Activated CD4-positive, alpha-beta T cell treated with anti-CD3 and anti-CD28 coated beads for 4 hours (primary cell): Measurements from ENCODE around the gene LRRC28.

ENCODE experiments used
- DNase-seq, 2 donors: peaks; one replicate each; pipeline ENCODE4 v3.0.0-alpha.2; 2020

Gene LRRC28

GRCh38 chr15:99424131-99424571 lies 172.9 kb downstream of the LRRC28 start:
- DNase-seq: no peak

DNA sequence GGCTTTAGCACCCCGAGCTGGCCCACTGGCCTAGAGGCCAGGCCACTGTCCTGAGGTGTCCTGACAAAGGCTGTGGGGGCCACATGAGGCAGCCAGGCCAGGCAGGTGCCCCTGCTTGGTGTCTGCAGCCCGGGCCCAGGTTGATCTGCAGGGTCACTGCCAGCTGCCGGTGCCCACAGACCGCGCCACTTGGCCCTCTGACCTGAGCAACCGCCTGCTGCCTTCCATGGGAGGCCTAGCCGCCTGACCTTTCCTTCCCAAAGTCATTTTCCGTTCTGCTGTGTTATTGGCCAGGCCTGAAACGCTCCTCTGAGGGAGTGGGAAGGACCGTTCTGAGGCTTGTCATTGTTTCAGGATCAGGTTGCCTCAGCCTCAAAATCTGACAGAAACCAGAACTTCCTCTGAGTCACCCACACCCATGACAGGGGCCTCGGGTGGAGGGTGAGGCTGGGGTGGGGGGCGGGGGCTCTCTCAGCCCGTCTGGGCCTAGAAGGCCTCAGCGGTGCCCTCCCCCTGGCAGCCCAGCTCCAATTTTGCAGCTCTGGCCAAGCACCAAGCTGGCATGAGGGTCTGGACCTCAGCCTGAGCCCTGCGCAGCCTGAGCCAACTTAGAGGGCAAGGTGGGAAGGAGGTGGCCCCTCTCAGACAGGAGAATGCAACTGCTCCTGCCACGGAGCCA lies 173.8 kb downstream of the LRRC28 start:
- peak; percentile 53 to 55 for DNase-seq

DNA sequence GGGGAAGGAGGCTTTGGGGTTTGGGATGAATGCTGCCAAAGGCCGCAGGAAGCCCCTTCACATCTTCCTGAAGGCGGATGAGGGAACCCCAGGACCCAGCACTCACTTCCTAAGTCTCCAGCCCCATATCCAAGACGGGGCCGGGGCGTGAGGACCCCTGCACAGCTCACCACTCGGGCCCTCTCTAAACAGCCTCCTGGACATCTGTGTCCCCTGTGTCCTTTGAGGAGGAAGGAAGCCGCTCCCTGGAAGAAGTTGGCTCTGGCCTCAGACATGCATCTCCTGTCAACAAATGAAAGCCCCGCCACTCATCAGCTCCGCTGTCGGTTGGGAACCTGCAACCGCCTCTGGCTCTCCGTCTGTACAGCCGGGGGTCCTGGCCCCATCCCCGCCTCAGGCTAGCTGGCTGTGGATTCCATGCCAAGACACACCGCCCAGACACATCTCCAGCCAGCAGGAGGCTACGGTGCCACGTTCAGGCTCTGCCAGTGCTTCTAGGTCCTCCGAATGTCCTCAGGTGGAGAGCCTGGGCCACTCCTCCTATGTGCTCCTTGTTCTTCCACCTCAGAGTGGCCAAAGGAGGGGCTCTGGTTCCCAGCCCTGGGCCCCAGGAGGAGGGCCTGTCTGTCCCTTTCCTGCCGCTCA lies 174.5 kb downstream of the LRRC28 start:
- no peak for DNase-seq

DNA sequence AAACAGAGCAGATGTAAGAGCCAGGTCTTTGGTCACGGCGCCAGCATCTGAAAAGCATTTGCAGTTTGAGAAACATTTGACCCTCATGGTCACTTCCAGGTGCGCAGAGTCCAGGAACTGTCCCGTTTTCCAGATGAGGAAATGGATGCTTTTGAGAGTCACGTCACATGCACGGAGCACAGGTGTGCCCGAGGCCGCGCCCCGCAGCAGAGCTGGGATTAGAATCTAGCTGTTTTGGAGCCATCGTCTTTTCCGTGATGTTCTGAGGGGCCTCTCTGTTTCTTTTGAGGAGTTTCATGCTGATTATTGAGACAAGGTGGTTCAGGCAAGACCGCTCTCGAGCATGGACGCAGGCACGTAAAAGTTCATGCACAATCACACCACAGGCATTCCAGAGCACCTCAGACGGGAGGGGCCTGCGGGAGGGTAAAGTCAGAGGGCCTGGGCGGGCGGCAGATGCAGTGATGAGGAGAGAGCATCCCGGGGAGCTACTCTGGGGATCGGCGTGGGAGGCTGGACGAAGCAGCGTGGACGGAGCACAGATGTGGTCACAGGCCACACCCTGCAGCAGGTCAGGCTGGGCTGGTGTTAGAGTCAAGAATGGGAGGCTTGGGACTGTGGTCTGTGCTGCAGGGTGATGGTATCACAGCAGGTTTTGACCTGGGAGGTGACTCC lies 175.3 kb downstream of the LRRC28 start:
- no peak for DNase-seq

GRCh38 chr15:99427210-99427609 lies 175.9 kb downstream of the LRRC28 start:
- no peak for DNase-seq

DNA sequence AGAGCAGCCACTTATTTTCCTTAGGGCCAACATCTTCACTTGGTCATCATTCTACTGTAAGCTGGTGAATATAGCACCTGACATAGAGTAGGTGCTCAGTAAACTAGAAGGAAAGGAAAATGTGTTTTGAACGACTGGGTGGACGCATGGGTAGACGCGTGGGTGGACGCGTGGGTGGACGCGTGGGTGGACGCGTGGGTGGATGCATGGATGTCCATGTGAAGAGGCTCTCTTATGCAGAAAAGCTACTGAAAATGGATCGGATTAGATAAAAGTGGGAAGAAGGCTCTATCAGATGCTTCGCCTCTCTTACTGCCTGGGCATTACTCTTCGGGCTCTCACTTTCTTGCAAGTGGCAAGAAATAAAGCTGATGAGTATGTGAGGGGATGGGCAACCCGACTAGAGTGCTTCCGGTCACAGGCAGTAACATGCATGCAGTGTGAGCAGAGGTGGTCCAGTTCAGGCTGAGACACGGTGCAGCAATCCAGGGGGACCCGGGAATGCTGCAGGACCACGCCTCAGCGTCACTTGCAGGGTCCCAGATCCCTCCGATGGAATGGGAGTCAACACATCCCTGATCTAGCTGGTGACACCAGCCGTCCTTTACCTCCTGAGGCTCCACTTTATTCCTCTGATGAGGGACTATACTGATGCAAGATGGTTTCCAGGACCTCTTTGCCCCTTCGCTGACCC lies 176.5 kb downstream of the LRRC28 start:
- DNase-seq: no peak

DNA sequence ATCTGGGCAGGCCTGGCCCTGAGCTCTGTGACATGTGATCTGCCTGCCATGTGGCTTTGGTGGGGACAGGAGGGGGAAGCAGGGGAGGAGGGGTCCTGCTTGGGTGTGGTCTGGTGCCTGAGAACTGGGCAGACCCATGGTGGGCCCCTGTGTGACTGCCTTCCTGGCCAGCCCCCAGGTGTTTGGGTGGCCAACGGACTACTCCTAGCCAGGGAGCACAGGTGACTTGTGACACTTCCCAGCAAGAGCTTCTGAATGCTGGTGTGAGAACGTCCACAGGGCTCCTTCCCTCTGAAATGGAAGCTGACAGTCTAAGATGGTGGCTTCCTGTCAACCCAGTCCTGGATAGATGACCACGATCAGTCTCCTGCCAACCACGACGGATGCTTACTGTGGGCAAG lies 178.4 kb downstream of the LRRC28 start:
- no peak for DNase-seq

DNA sequence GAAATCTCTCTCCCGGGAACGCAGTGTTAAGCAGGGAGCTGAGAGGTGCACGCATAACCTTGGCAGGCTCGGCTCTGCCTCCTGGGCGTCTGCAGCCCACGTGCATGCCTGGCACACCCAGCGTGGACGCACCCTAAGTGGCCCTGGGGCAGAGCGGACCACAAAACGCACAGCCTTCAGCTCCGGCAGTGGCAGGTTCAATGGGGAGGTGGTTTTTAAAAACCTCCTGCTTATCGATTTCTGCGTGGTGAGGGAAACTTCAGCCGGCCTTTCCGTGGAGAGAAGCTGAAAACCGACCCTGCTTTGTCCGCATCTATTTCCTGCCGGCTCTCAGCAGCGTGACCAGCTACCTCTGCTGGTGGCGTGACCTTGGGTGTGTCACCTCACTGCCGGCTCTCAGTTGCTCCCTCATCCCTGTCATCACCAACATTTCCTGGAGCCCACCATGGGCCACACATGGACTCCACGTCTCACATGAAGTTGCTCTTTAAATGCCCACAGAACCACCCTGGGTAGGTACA lies 179.7 kb downstream of the LRRC28 start:
- no peak for DNase-seq

DNA sequence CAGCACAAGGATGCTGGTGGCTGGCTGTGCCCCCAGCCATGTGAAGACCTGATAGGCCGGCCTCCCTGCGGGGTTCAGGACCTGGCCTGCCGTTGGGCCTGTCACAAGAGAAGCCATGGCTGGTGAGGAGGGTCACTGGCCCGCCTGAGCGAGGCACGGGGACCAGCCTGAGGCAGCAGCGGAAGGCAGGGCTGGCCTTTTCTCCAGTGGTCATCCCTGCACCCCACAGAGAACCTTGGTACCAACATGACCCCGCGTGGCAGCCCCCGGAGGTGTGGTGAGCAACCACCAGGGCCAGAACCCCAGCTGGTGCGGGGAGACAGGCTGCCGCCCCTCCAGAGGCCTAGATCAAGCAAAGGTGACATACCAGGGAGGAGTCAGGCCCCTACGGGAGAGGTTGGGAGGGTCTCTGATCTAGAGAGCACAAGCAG lies 180.4 kb downstream of the LRRC28 start:
- no peak for DNase-seq

GRCh38 chr15:99432271-99433025 lies 181.2 kb downstream of the LRRC28 start:
- DNase-seq: no peak

- peak in 1 of 2 donors; percentile 32 for DNase-seq
These were observed 181.9 kb downstream of the LRRC28 start for GRCh38 chr15:99433026-99433756.

GRCh38 chr15:99433757-99434450 lies 182.6 kb downstream of the LRRC28 start:
- DNase-seq: no peak

DNA sequence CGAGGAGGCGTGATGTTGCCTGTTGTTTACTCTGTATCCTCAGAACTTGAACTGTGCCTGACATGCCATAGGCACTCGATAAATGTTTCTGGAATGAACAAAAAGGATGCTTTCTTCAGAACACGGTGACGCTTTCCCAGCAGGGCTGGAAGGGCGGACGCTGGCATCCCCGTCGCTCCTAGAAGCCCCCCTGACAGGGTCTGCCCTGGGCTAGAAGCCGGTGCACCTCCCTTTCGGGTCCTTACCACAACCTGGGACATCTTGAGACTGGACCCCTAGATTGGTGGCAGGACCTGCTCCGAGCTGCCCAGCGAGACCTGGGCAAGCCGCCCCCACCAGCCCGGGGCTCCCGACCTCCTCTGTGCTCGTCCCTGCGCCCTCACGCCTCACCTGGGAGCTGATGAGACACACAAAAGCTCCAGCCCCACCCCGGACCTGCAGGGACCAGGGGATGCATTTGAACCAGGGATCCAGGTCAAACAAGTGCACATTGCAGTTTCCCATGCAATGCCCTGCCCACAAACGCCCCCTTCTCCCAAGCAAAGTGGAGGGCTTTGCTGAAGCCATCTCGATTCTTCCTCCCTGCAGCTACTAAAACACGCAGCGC lies 183.3 kb downstream of the LRRC28 start:
- no peak for DNase-seq

DNA sequence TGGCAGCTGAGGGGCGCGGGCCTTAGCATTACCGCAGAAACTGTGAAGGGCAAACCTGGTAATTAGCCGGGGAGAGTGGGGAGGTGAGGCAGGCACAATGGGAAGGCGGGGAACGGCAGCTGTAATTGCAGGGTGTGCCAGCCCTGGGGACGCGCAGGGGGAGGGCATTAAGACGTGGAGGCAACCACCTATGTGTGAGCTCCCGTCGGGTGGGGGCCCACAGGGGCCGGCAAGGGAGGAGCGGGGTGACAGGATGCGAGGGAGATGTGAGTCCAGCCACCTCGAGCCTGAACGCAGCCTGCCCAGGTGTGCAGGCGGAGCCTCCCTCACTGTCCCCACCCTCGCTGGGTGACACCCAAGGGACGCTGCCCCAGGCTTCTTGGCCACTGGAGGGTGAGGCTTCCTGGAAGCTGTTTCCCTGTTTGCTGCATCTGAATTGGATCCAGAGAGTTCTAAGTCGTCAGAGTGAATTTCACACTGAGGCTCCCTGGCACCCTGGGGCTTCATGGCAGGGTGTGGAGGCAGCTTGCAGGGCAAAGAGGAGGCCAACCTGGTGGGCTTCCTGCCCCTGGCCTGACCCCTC lies 183.9 kb downstream of the LRRC28 start:
- no peak for DNase-seq

DNA sequence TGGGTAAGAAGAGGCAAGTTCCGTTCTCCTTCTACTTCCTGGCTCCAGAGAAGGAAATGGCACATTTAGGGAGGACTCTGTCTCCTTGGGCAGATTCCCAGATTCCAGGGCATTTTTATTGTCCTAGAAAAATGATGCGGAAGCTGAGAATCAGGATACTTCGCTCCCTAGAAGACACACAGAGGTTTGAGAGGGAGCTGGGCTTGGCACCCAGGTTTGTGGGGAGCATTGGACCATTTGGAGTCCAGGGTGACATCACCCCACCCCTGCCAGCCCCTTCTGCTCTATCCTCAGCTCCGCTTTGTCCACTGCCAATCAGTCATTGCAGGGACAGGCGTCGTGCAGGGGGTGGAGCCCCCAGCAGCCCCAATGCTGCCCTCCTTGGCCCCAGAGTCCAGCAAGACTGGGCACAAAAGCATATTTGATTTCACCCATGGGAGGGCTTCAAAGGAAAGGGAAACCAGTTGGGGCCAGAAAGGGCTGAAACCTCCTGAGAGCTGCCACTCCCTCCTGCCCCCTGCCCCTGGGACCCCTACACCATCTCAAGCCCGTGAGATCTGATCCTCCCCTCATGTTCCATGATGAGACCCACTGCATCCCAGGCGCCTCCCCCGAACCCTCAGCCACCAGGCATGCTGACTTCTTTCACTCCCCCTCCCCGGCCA lies 184.7 kb downstream of the LRRC28 start:
- no peak for DNase-seq

GRCh38 chr15:99436542-99437314 lies 185.4 kb downstream of the LRRC28 start:
- no peak for DNase-seq

DNA sequence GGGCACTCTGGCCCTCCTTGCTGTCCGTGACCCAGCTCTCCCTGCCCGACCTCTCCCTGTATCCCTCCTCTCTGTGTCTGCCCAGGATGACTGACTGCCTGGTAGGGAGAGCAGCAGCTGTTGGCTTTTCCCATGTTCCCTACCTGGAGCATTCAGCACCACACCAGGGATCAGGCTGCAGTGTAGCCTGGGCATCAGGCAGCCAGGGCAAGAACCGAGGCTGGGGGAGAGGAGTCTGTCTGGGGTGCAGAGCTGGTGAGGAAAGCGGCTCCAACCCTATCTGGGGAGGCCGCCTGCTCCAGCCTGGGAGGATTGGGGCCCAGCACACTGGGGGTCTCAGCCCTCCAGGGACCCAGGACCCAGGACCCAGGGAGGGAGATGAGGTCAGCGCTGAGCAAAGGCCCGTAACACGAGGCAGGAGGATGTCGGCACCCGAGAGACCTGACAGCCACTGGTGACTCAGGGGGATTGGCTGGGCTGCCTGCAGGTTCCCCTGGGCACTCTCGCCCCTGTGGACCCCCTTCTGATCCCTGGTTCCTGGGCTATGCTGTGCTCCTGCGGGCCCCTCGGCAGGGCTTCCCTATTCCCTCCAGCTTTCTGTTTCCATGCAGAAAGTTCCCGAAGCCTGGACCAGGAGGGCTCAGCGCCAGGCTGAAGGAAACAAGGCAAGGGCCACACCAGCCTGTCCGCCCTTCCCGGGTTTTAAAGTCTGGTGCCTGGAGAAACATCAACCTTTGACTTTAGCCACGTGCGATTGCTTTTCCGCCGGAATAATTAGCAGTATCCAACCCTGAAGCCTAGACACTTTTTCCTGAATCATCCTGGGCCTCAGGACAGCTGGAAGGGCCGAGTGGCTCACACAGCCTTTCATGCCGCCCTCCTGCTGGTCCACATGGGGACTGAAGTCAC lies 186.3 kb downstream of the LRRC28 start:
- DNase-seq: no peak

GRCh38 chr15:99438224-99438585 lies 186.9 kb downstream of the LRRC28 start:
- DNase-seq: no peak
